Testis (tissue), 2 donors: ENCODE measurements around the gene CD79A.

ENCODE experiments used
- POLR2A ChIP-seq: fragments of 450-650 bp; IDR thresholded peaks from one replicate; pipeline ENCODE4 v1.6.1; 2017; ENCODE audit warnings: antibody characterized with exemption, mild to moderate bottlenecking, moderate library complexity
- TF ChIP-seq, protein P1 (sequence below), 3 experiments: fragments of 450-650 bp in 2 of 3; fragments of 200-600 bp in 1 of 3; sonication (generic) in 1 of 3; IDR thresholded peaks; one replicate each; pipeline ENCODE4 v1.5.1; 2016 to 2019; ENCODE audit warnings: antibody characterized with exemption in 3 of 3, mild to moderate bottlenecking in 2 of 3, moderate library complexity in 1 of 3

DNA sequence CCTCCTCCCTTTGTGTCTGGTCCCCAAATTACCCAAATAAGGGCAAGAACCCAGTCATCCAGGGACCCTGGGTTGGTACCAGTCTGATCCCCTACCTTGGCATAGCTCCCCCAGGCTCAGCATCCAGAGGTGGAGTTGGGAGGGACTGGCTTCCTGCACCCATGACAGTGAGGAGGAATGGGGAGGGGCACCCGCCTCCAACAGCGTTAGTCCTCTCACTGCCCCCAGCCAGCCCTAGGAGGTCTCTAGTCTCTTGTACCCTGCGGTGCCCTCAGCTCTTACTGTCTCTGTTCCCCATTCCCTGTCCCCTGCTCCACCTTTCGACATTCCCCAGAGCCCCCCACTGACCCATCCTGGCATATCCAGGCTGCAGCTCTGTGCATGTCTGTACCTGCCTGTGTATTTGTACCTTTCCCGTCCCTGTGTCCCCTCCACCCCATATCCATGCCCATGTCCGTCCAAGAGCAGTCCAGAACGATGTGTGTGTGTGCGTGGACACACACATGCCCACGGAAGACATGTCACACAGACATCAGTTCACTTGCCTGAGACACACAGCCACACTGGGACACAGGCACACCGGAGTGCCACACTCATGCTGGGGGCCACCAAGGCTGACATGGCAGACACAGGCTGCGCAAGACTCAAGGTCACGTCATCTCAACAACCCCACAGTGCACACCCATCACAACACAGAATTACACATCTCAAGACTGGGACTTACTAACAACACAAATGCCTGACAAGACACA, 33.3 kb downstream of the CD79A start:
- TF ChIP-seq, protein P1, sequence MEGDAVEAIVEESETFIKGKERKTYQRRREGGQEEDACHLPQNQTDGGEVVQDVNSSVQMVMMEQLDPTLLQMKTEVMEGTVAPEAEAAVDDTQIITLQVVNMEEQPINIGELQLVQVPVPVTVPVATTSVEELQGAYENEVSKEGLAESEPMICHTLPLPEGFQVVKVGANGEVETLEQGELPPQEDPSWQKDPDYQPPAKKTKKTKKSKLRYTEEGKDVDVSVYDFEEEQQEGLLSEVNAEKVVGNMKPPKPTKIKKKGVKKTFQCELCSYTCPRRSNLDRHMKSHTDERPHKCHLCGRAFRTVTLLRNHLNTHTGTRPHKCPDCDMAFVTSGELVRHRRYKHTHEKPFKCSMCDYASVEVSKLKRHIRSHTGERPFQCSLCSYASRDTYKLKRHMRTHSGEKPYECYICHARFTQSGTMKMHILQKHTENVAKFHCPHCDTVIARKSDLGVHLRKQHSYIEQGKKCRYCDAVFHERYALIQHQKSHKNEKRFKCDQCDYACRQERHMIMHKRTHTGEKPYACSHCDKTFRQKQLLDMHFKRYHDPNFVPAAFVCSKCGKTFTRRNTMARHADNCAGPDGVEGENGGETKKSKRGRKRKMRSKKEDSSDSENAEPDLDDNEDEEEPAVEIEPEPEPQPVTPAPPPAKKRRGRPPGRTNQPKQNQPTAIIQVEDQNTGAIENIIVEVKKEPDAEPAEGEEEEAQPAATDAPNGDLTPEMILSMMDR (IDR thresholded peaks at IDR 0.05): no peak
- TF ChIP-seq POLR2A: no peak
